Spleen (tissue), 11 donors: ENCODE results near the gene EIPR1. TPM values are rescaled to one million over a fixed set of nuclear protein-coding genes. Genes with fewer than 3 reads are reported as not detected.

Experiments used
- DNase-seq: peaks from one replicate; pipeline ENCODE4 v3.0.0-alpha.2; 2020
- H3K27ac ChIP-seq, 8 donors: fragments of 200-600 bp; sonication (generic) in 7 of 8; 1 replicate in 4 of 8; 2 replicates in 4 of 8; pipeline versions ENCODE4 v1.5.0 to v1.8.0; 2016 to 2021; ENCODE audit warnings: inconsistent platforms in 4 of 8, mild to moderate bottlenecking in 4 of 8, moderate library complexity in 1 of 8
- H3K27me3 ChIP-seq, 7 donors: fragments of 200-600 bp; sonication (generic) in 6 of 7; replicated peaks in 1 of 7; 1 replicate in 4 of 7; 2 replicates in 3 of 7; pipeline versions ENCODE4 v1.5.0 to v1.8.0; 2016 to 2021; ENCODE audit warnings: inconsistent platforms in 3 of 7, mild to moderate bottlenecking in 1 of 7
- H3K36me3 ChIP-seq, 6 donors: fragments of 200-600 bp; sonication (generic) in 5 of 6; 1 replicate in 4 of 6; 2 replicates in 2 of 6; pipeline versions ENCODE4 v1.5.0 to v1.8.0; 2016 to 2021; ENCODE audit warnings: inconsistent platforms in 2 of 6
- H3K4me1 ChIP-seq, 6 donors: fragments of 200-600 bp; sonication (generic) in 5 of 6; 1 replicate in 3 of 6; 2 replicates in 3 of 6; pipeline versions ENCODE4 v1.5.0 to v1.8.0; 2016 to 2021; ENCODE audit warnings: inconsistent platforms in 3 of 6
- H3K4me3 ChIP-seq, 8 donors: fragments of 200-600 bp; sonication (generic) in 7 of 8; 1 replicate in 4 of 8; 2 replicates in 4 of 8; pipeline versions ENCODE4 v1.5.0 to v1.8.0; 2016 to 2021; ENCODE audit warnings: inconsistent platforms in 4 of 8, mild to moderate bottlenecking in 4 of 8, moderate library complexity in 2 of 8
- H3K9me3 ChIP-seq, 8 donors: fragments of 200-600 bp; sonication (generic) in 7 of 8; 1 replicate in 4 of 8; 2 replicates in 4 of 8; pipeline versions ENCODE4 v1.5.0 to v1.8.0; 2016 to 2021; ENCODE audit warnings: inconsistent platforms in 4 of 8
- CTCF ChIP-seq, 11 experiments: fragments of 200-600 bp in 7 of 11; fragments of 450-650 bp in 4 of 11; sonication (generic) in 4 of 11; IDR thresholded peaks in 8 of 11; conservative IDR thresholded peaks in 3 of 11; 1 replicate in 7 of 11; 2 replicates in 4 of 11; pipeline versions ENCODE4 v1.4.0 to v1.8.0; 2016 to 2021; ENCODE audit warnings: antibody characterized with exemption in 11 of 11, inconsistent platforms in 4 of 11, mild to moderate bottlenecking in 1 of 11
- POLR2A ChIP-seq, 3 donors: fragments of 450-650 bp; IDR thresholded peaks; one replicate each; pipeline ENCODE4 v1.5.1; 2017; ENCODE audit warnings: antibody characterized with exemption in 3 of 3, mild to moderate bottlenecking in 1 of 3
- POLR2AphosphoS5 ChIP-seq, 3 donors: sonication (generic); formaldehyde crosslinking; IDR thresholded peaks; one replicate each; pipeline ENCODE4 v1.5.1; 2017; ENCODE audit warnings: antibody characterized with exemption in 3 of 3
- WGBS, 5 donors: extraction: QIAGEN DNeasy Blood & Tissue Kit in 3 of 5; methylation state at CpG; one replicate each; pipeline versions ENCODE4 v1.1.5 to v1.1.7; 2013 to 2018; 5-methylcytosine and 5-hydroxymethylcytosine counted together
- intact Hi-C: fragments of 100-400 bp; cut with DNase I; formaldehyde crosslinking; loops from one replicate; pipeline ENCODE4 v1.15.0; 2023; ENCODE audit warnings: low total_unique reads
- polyA plus RNA-seq, 3 donors: library from polyadenylated mRNA; stranded (reverse); fragments of 200-250 nt; gene quantifications; one replicate each; pipeline ENCODE4 v1.2.1, GENCODE V29; 2013
- total RNA-seq, 7 donors: library from RNA; depleted of rRNA in 3 of 7; stranded (reverse); fragments of >200 nt in 3 of 7; fragmentation: NEBNext Ultra II Directional in 4 of 7; extraction: Animal tissue kit (Norgen Biotek cat#: 25700) in 4 of 7; gene quantifications; one replicate each; pipeline versions ENCODE4 v1.1.0 to v1.2.1, GENCODE V29; 2016 to 2021
- donor health status: healthy with polysubstance abuse.
- donor health status: DM: no; HTN: no; CAD: no; lungs with moderate emphysema.
- donor health status: DM: no; HTN: no; CAD: no.
- donor health status: Bipolar disorder and iron deficiency.
- donor health status: healthy.
- donor health status: DM: no; HTN: no; CAD: no.
- donor health status: DM: yes; HTN: yes; CAD: no.

The EIPR1 gene
- total and polyA plus RNA-seq, 10 donors = 16.1 to 60.1 (median 26.3) TPM

- no peak overlapping the region for H3K27ac ChIP-seq
- TF ChIP-seq POLR2A (IDR thresholded peaks at IDR 0.05) = no peak
- TF ChIP-seq POLR2AphosphoS5 (IDR thresholded peaks at IDR 0.05) = no peak
- peaks cover 0 to 97% (median 54%) of the 10 kb centered on the region in 6 donors for H3K36me3 ChIP-seq
- H3K4me1 ChIP-seq = peaks cover 0 to 5% (median 0%) of the 10 kb centered on the region in 6 donors
- DNase-seq = no peak
- no peak overlapping the region for H3K4me3 ChIP-seq
- no peaks in the 10 kb centered on the region for H3K9me3 ChIP-seq
- intact Hi-C loops = loop anchor here (5.0 kb wide), 1 partner anchor 231 kb away; no protein-coding TSS in a partner anchor
- H3K27me3 ChIP-seq = no peaks in the 10 kb centered on the region
- 89 to 95% (median 90%) methylated on average over 18 to 19 of the region's 19 CpGs for WGBS, 5 donors
These were observed 44.0 kb upstream of the EIPR1 start for GRCh38 chr2:3421580-3421979.

GRCh38 chr2:3420769-3421397 lies 43.3 kb upstream of the EIPR1 start:
- Histone ChIP-seq H3K27me3 (no peaks in the 10 kb centered on the region), H3K4me3 (no peak overlapping the region), H3K27ac (no peak overlapping the region), H3K9me3 (no peaks in the 10 kb centered on the region), H3K4me1 (peaks cover 0 to 5% (median 0%) of the 10 kb centered on the region in 6 donors), H3K36me3 (peaks cover 0 to 93% (median 47%) of the 10 kb centered on the region in 6 donors)
- 91 to 93% (median 91%) methylated on average over 14 of the region's 14 CpGs for WGBS, 5 donors
- TF ChIP-seq POLR2A (IDR thresholded peaks at IDR 0.05) (no peak), CTCF (IDR thresholded peaks at IDR 0.05 in 8 of 11, conservative IDR thresholded peaks at IDR 0.05 in 3 of 11) (no peak), POLR2AphosphoS5 (IDR thresholded peaks at IDR 0.05) (no peak)
- intact Hi-C loops = loop anchor here (5.0 kb wide), 1 partner anchor 231 kb away; no protein-coding TSS in a partner anchor
- DNase-seq = no peak

- intact Hi-C loops = loop anchor here (5.0 kb wide), 1 partner anchor 232 kb away; no protein-coding TSS in a partner anchor
- TF ChIP-seq POLR2A (IDR thresholded peaks at IDR 0.05) (no peak), CTCF (IDR thresholded peaks at IDR 0.05 in 8 of 11, conservative IDR thresholded peaks at IDR 0.05 in 3 of 11) (no peak), POLR2AphosphoS5 (IDR thresholded peaks at IDR 0.05) (no peak)
- H3K27ac ChIP-seq = no peak overlapping the region
- H3K4me1 ChIP-seq = peaks cover 0 to 5% (median 0%) of the 10 kb centered on the region in 6 donors
- no peaks in the 10 kb centered on the region for H3K9me3 ChIP-seq
- no peak for DNase-seq
- H3K4me3 ChIP-seq = no peak overlapping the region
- peaks cover 0 to 93% (median 41%) of the 10 kb centered on the region in 6 donors for H3K36me3 ChIP-seq
- H3K27me3 ChIP-seq = no peaks in the 10 kb centered on the region
- WGBS, 5 donors = 84 to 91% (median 85%) methylated on average over 12 to 13 of the region's 13 CpGs
These were observed 42.6 kb upstream of the EIPR1 start for GRCh38 chr2:3420076-3420768.

- WGBS, 5 donors = 89 to 94% (median 93%) methylated on average over 11 of the region's 11 CpGs
- intact Hi-C loops = no loop called here
- DNase-seq = no peak
- peaks cover 0 to 93% (median 40%) of the 10 kb centered on the region in 6 donors for H3K36me3 ChIP-seq
- no peak overlapping the region for H3K4me3 ChIP-seq
- H3K4me1 ChIP-seq = peaks cover 0 to 3% (median 0%) of the 10 kb centered on the region in 6 donors
- TF ChIP-seq POLR2AphosphoS5 (IDR thresholded peaks at IDR 0.05) = no peak
- no peak for TF ChIP-seq CTCF (IDR thresholded peaks at IDR 0.05 in 8 of 11, conservative IDR thresholded peaks at IDR 0.05 in 3 of 11)
- no peak for TF ChIP-seq POLR2A (IDR thresholded peaks at IDR 0.05)
- H3K27ac ChIP-seq = no peak overlapping the region
- H3K27me3 ChIP-seq = no peaks in the 10 kb centered on the region
- no peaks in the 10 kb centered on the region for H3K9me3 ChIP-seq
These were observed 41.3 kb upstream of the EIPR1 start for GRCh38 chr2:3418766-3419404.
